Type B pancreatic cell (in vitro differentiated cells): ENCODE data around the gene UBE2S. TPM values are rescaled to one million over a fixed set of nuclear protein-coding genes. Genes with fewer than 3 reads are reported as not detected.
"Not testable (repeated sequence)": the region's sequence is repeated elsewhere in the genome, so short reads cannot be mapped to it uniquely, and the experiment has no call there.

Experiments used
- DNase-seq: peaks from one replicate; pipeline ENCODE4 v3.0.0; 2021; ENCODE audit warnings: mixed read lengths; ENCODE audit not compliant: unreplicated experiment; ENCODE audit errors: extremely low spot score
- H3K27ac Mint-ChIP-seq: 2 replicates; pipeline ENCODE4 v1.8.0; 2021; ENCODE audit warnings: mild to moderate bottlenecking, mixed read lengths
- H3K27me3 Mint-ChIP-seq: 2 replicates; pipeline ENCODE4 v1.8.0; 2021; ENCODE audit warnings: mixed read lengths
- H3K36me3 Mint-ChIP-seq: 2 replicates; pipeline ENCODE4 v1.8.0; 2021; ENCODE audit warnings: mixed read lengths
- H3K4me1 Mint-ChIP-seq: one replicate; pipeline ENCODE4 v1.8.0; 2021; ENCODE audit warnings: mixed read lengths; ENCODE audit not compliant: unreplicated experiment
- H3K4me3 Mint-ChIP-seq: 2 replicates; pipeline ENCODE4 v1.8.0; 2021; ENCODE audit warnings: mild to moderate bottlenecking, mixed read lengths
- H3K9me3 Mint-ChIP-seq: 2 replicates; pipeline ENCODE4 v1.8.0; 2021; ENCODE audit warnings: mixed read lengths
- CTCF ChIP-seq: fragments of 200-600 bp; sonication (generic); conservative IDR thresholded peaks from 2 replicates; pipeline ENCODE4 v1.5.0; 2021; ENCODE audit warnings: antibody characterized with exemption, mild to moderate bottlenecking
- total RNA-seq: library from RNA; stranded (reverse); gene quantifications from 2 replicates; pipeline ENCODE4 v1.2.1, GENCODE V29; 2021; ENCODE audit warnings: low replicate concordance

The UBE2S gene
- total RNA-seq, 1 donor from 2014 or later = 91.3 TPM

- Mint-ChIP-seq H3K4me3 (no peak overlapping the region), H3K27ac (no peak overlapping the region), H3K4me1 (no peaks in the 10 kb centered on the region), H3K36me3 (no peaks in the 10 kb centered on the region), H3K27me3 (peaks cover 22% of the 10 kb centered on the region), H3K9me3 (no peaks in the 10 kb centered on the region)
- DNase-seq = no peak
- TF ChIP-seq CTCF = no peak
These were observed 23.6 kb upstream of the UBE2S start for GRCh38 chr19:55431183-55431582.

GRCh38 chr19:55426042-55426441 is 18.5 kb upstream of the UBE2S start:
- Mint-ChIP-seq H3K4me1 (no peaks in the 10 kb centered on the region), H3K4me3 (no peak overlapping the region), H3K36me3 (no peaks in the 10 kb centered on the region), H3K9me3 (no peaks in the 10 kb centered on the region), H3K27ac (no peak overlapping the region), H3K27me3 (peaks cover 42% of the 10 kb centered on the region)
- TF ChIP-seq CTCF = no peak
- DNase-seq = no peak

- no peaks in the 10 kb centered on the region for H3K9me3 Mint-ChIP-seq
- H3K27ac Mint-ChIP-seq = no peak overlapping the region
- no peaks in the 10 kb centered on the region for H3K36me3 Mint-ChIP-seq
- peaks cover 47% of the 10 kb centered on the region for H3K27me3 Mint-ChIP-seq
- H3K4me1 Mint-ChIP-seq = no peaks in the 10 kb centered on the region
- no peak for TF ChIP-seq CTCF
- DNase-seq = no peak
- no peak overlapping the region for H3K4me3 Mint-ChIP-seq
These were observed 16.9 kb upstream of the UBE2S start for GRCh38 chr19:55424518-55424917.

- Mint-ChIP-seq H3K27me3 (peaks cover 45% of the 10 kb centered on the region), H3K9me3 (no peaks in the 10 kb centered on the region), H3K36me3 (no peaks in the 10 kb centered on the region), H3K4me1 (peaks cover under 1% of the 10 kb centered on the region), H3K27ac (no peak overlapping the region), H3K4me3 (no peak overlapping the region)
- TF ChIP-seq CTCF = no peak
- DNase-seq = no peak
These were observed 15.8 kb upstream of the UBE2S start for GRCh38 chr19:55423225-55424005.

- H3K4me1 Mint-ChIP-seq, DNase-seq, H3K9me3 Mint-ChIP-seq, H3K36me3 Mint-ChIP-seq, H3K27ac Mint-ChIP-seq, H3K4me3 Mint-ChIP-seq: not testable (repeated sequence)
- peaks cover 42% of the 10 kb centered on the region for H3K27me3 Mint-ChIP-seq
These were observed 13.7 kb upstream of the UBE2S start for GRCh38 chr19:55421281-55421680.

- no peak for DNase-seq
- TF ChIP-seq CTCF = no peak
- H3K27ac Mint-ChIP-seq = no peak overlapping the region
These were observed 12.1 kb upstream of the UBE2S start for GRCh38 chr19:55419624-55420236.

More at GRCh38 chr19:55419624-55420236, 12.1 kb upstream of the UBE2S start:
- peaks cover 32% of the 10 kb centered on the region for H3K27me3 Mint-ChIP-seq
- no peaks in the 10 kb centered on the region for H3K9me3 Mint-ChIP-seq
- H3K4me1 Mint-ChIP-seq = peaks cover 6% of the 10 kb centered on the region
- no peak overlapping the region for H3K4me3 Mint-ChIP-seq
- H3K36me3 Mint-ChIP-seq = no peaks in the 10 kb centered on the region
